ENCODE results near the gene PSG3.
"Not testable (repeated sequence)": the region's sequence is repeated elsewhere in the genome, so short reads cannot be mapped to it uniquely, and the experiment has no call there.

DNA sequence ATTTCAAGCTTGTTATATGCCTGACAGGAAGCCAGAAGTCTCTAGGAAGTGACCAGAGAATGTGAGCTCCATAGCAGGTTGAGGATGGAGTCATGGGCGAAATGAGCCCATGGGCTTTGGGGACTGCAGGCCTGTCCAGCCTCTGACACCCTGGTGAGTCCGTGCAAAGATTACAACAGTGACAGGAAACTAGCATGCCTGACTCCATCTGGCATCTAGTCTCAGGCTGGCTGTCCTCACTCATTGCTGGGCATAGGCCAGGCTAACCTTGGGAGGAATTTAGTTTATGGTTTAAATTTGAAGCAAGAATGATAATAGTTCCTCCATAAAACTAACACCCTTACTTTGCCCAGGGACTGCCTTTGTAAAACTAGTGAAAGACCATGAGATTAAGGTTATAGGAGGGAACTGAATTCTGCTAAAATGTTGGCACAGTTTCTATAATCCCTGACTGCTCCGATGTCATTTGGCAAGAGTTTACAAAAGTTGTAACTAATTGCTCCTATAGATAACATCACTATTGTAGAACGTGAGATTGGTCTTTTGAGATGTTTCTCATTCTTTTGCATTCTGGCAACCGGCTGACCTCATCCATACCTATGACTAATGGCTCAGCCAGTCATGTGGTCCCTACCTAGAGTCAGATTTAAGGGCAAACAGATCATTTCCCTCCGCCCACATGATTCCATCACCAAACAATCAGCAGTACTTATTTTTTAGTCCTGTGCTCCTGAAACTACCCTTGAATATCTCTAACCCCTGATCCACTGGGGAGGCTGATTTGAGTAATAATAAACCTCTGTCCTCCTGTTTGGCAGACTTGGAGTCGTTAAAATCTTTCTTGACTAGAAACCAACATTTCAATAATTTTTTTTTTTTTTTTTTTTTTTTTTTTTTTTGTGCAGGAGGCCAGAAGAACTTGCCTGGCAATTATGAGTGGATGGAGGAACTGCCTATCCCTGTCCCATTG lies 21.0 kb upstream of the PSG3 start:
- TF ChIP-seq, protein P1, sequence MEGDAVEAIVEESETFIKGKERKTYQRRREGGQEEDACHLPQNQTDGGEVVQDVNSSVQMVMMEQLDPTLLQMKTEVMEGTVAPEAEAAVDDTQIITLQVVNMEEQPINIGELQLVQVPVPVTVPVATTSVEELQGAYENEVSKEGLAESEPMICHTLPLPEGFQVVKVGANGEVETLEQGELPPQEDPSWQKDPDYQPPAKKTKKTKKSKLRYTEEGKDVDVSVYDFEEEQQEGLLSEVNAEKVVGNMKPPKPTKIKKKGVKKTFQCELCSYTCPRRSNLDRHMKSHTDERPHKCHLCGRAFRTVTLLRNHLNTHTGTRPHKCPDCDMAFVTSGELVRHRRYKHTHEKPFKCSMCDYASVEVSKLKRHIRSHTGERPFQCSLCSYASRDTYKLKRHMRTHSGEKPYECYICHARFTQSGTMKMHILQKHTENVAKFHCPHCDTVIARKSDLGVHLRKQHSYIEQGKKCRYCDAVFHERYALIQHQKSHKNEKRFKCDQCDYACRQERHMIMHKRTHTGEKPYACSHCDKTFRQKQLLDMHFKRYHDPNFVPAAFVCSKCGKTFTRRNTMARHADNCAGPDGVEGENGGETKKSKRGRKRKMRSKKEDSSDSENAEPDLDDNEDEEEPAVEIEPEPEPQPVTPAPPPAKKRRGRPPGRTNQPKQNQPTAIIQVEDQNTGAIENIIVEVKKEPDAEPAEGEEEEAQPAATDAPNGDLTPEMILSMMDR (conservative IDR thresholded peaks at IDR 0.05), result not testable (repeated sequence)
- not testable (repeated sequence) for TF ChIP-seq EZH2 (IDR thresholded peaks at IDR 0.05; ENCODE audit: low read depth)
